SK-N-SH treated with all-trans-retinoic acid at 6 μM for 48 hours (cell line): ENCODE measurements around the gene MNT.

Source experiments
- ATAC-seq: fragments of 200-7000 bp; cut with Tn5 transposase; 3 replicates; pipeline ENCODE4 v1.9.1; 2020; ENCODE audit warnings: mild to moderate bottlenecking, moderate library complexity
- ARNTL ChIP-seq: fragments of 450-650 bp; formaldehyde crosslinking; IDR thresholded peaks from 2 replicates; pipeline ENCODE4 v1.5.0; 2020; ENCODE audit warnings: low read depth, mild to moderate bottlenecking, moderate library complexity, borderline replicate concordance
- BACH2 ChIP-seq: fragments of 250-450 bp; sonication (Bioruptor Pico); IDR thresholded peaks from 2 replicates; pipeline ENCODE4 v1.9.0; 2021; ENCODE audit warnings: mild to moderate bottlenecking, borderline replicate concordance
- CSDC2 ChIP-seq: fragments of 250-450 bp; sonication (Bioruptor Pico); IDR thresholded peaks from 2 replicates; pipeline ENCODE4 v1.5.0; 2020; ENCODE audit warnings: mild to moderate bottlenecking, moderate library complexity
- CSRNP3 ChIP-seq: fragments of 250-450 bp; sonication (Bioruptor Pico); IDR thresholded peaks from 2 replicates; pipeline ENCODE4 v1.5.1; 2021; ENCODE audit warnings: mild to moderate bottlenecking, moderate library complexity
- GLIS3 ChIP-seq: fragments of 250-450 bp; sonication (Bioruptor Pico); IDR thresholded peaks from 2 replicates; pipeline ENCODE4 v1.5.0; 2020; ENCODE audit warnings: mild to moderate bottlenecking, moderate library complexity
- ISL1 ChIP-seq: fragments of 250-450 bp; sonication (Bioruptor Pico); IDR thresholded peaks from 2 replicates; pipeline ENCODE4 v2.1.2; 2022; ENCODE audit warnings: mild to moderate bottlenecking, moderate library complexity
- OSR1 ChIP-seq: fragments of 250-450 bp; sonication (Bioruptor Pico); IDR thresholded peaks from 2 replicates; pipeline ENCODE4 v1.8.0; 2022; ENCODE audit warnings: moderate library complexity, mild to moderate bottlenecking, inconsistent platforms
- PATZ1 ChIP-seq: fragments of 250-450 bp; sonication (Bioruptor Pico); IDR thresholded peaks from 2 replicates; pipeline ENCODE4 v1.8.0; 2020; ENCODE audit warnings: mild to moderate bottlenecking, moderate library complexity, borderline replicate concordance
- POU6F1 ChIP-seq: fragments of 250-450 bp; sonication (Bioruptor Pico); IDR thresholded peaks from 2 replicates; pipeline ENCODE4 v1.8.0; 2021; ENCODE audit warnings: low read depth, mild to moderate bottlenecking, moderate library complexity, borderline replicate concordance
- PPARA ChIP-seq: fragments of 250-450 bp; sonication (Bioruptor Pico); IDR thresholded peaks from 2 replicates; pipeline ENCODE4 v1.5.0; 2020; ENCODE audit warnings: mild to moderate bottlenecking, borderline replicate concordance
- RARB ChIP-seq: fragments of 250-450 bp; sonication (Bioruptor Pico); IDR thresholded peaks from 2 replicates; pipeline ENCODE4 v1.8.0; 2021; ENCODE audit warnings: mild to moderate bottlenecking, moderate library complexity
- SNAI2 ChIP-seq: fragments of 250-450 bp; sonication (Bioruptor Pico); IDR thresholded peaks from 2 replicates; pipeline ENCODE4 v1.5.0; 2020; ENCODE audit warnings: mild to moderate bottlenecking, moderate library complexity
- TCF4 ChIP-seq: fragments of 250-450 bp; sonication (Bioruptor Pico); IDR thresholded peaks from 2 replicates; pipeline ENCODE4 v1.8.0; 2021; ENCODE audit warnings: mild to moderate bottlenecking, moderate library complexity, borderline replicate concordance
- TOX ChIP-seq: fragments of 250-450 bp; sonication (Bioruptor Pico); IDR thresholded peaks from 2 replicates; pipeline ENCODE4 v1.8.0; 2021; ENCODE audit warnings: mild to moderate bottlenecking, moderate library complexity, borderline replicate concordance
- TSHZ2 ChIP-seq: fragments of 250-450 bp; sonication (Bioruptor Pico); IDR thresholded peaks from 2 replicates; pipeline ENCODE4 v1.5.0; 2020; ENCODE audit warnings: mild to moderate bottlenecking, moderate library complexity
- ZC3H10 ChIP-seq: fragments of 250-450 bp; sonication (Bioruptor Pico); IDR thresholded peaks from 2 replicates; pipeline ENCODE4 v1.5.1; 2021; ENCODE audit warnings: mild to moderate bottlenecking, moderate library complexity
- ZFP3 ChIP-seq: fragments of 250-450 bp; sonication (Bioruptor Pico); IDR thresholded peaks from 2 replicates; pipeline ENCODE4 v1.5.0; 2020; ENCODE audit warnings: mild to moderate bottlenecking, moderate library complexity
- ZFP30 ChIP-seq: fragments of 450-650 bp; formaldehyde crosslinking; IDR thresholded peaks from 2 replicates; pipeline ENCODE4 v1.5.0; 2022; ENCODE audit warnings: mild to moderate bottlenecking, moderate library complexity
- ZNF565 ChIP-seq: fragments of 450-650 bp; formaldehyde crosslinking; conservative IDR thresholded peaks from 2 replicates; pipeline ENCODE4 v1.5.0; 2020; ENCODE audit warnings: low read depth, mild to moderate bottlenecking, moderate library complexity
- ZNF70 ChIP-seq: fragments of 450-650 bp; formaldehyde crosslinking; IDR thresholded peaks from 2 replicates; pipeline ENCODE4 v1.5.0; 2020; ENCODE audit warnings: mild to moderate bottlenecking, moderate library complexity
- ZNF8 ChIP-seq: fragments of 450-650 bp; formaldehyde crosslinking; IDR thresholded peaks from 2 replicates; pipeline ENCODE4 v1.5.0; 2020; ENCODE audit warnings: mild to moderate bottlenecking, moderate library complexity

Gene MNT

GRCh38 chr17:2357931-2358434 is 42.9 kb downstream of the MNT start:
- TF ChIP-seq OSR1 (CRISPR knock-in tag) (no peak), ISL1 (no peak), BACH2 (no peak), GLIS3 (CRISPR knock-in tag) (no peak), TOX (CRISPR knock-in tag) (no peak)
- no peak for ATAC-seq

- ATAC-seq, result no peak
- TF ChIP-seq ZNF8 (CRISPR knock-in tag) (no peak), PPARA (CRISPR knock-in tag) (no peak), RARB (CRISPR knock-in tag) (no peak), POU6F1 (CRISPR knock-in tag) (no peak), ZC3H10 (CRISPR knock-in tag) (no peak), CSDC2 (CRISPR knock-in tag) (no peak), CSRNP3 (CRISPR knock-in tag) (no peak), ISL1 (no peak), OSR1 (CRISPR knock-in tag) (no peak)
These were observed 43.6 kb downstream of the MNT start for GRCh38 chr17:2357237-2357636.

GRCh38 chr17:2354311-2354710 is 46.5 kb downstream of the MNT start:
- TF ChIP-seq OSR1 (CRISPR knock-in tag) (no peak), ZFP30 (CRISPR knock-in tag) (no peak), TOX (CRISPR knock-in tag) (no peak), ZFP3 (no peak), GLIS3 (CRISPR knock-in tag) (no peak), CSDC2 (CRISPR knock-in tag) (no peak), ZC3H10 (CRISPR knock-in tag) (no peak), ARNTL (no peak), TSHZ2 (no peak), RARB (CRISPR knock-in tag) (no peak), ZNF565 (no peak), ZNF70 (no peak), SNAI2 (CRISPR knock-in tag) (no peak), TCF4 (CRISPR knock-in tag) (no peak), PATZ1 (CRISPR knock-in tag) (no peak)
- no peak for ATAC-seq

GRCh38 chr17:2351269-2351668 is 49.6 kb downstream of the MNT start:
- TF ChIP-seq TOX (CRISPR knock-in tag) (no peak), ZFP3 (no peak), ZNF565 (no peak), PATZ1 (CRISPR knock-in tag) (no peak), ARNTL (no peak), CSDC2 (CRISPR knock-in tag) (no peak), GLIS3 (CRISPR knock-in tag) (no peak), ZNF8 (CRISPR knock-in tag) (no peak)
- no peak for ATAC-seq
